Measurements from ENCODE around the gene ABI3BP.

The ABI3BP gene

GRCh38 chr3:100833483-100833882 lies 159.7 kb downstream of the ABI3BP start:
- no peak for DNase-seq (ENCODE audit: low read depth in 2 of 2)

- no peak for DNase-seq (ENCODE audit: low read depth in 2 of 2)
Observed at GRCh38 chr3:100831629-100832028, 161.6 kb downstream of the ABI3BP start.

GRCh38 chr3:100830931-100831330 lies 162.3 kb downstream of the ABI3BP start:
- DNase-seq (ENCODE audit: low read depth in 2 of 2), result no peak

GRCh38 chr3:100825574-100825973 lies 167.6 kb downstream of the ABI3BP start:
- DNase-seq (ENCODE audit: low read depth in 2 of 2), result no peak

- no peak for DNase-seq (ENCODE audit: low read depth in 2 of 2)
Observed at GRCh38 chr3:100815583-100815982, 177.6 kb downstream of the ABI3BP start.

GRCh38 chr3:100813828-100814227 lies 179.4 kb downstream of the ABI3BP start:
- DNase-seq (ENCODE audit: low read depth in 2 of 2), result no peak

- no peak for DNase-seq (ENCODE audit: low read depth in 2 of 2)
Observed at GRCh38 chr3:100811779-100812507, 181.3 kb downstream of the ABI3BP start.

- DNase-seq (ENCODE audit: low read depth in 2 of 2), result no peak
Observed at GRCh38 chr3:100810671-100811070, 182.6 kb downstream of the ABI3BP start.

- no peak for DNase-seq (ENCODE audit: low read depth in 2 of 2)
Observed at GRCh38 chr3:100804631-100805030, 188.6 kb downstream of the ABI3BP start.

- DNase-seq (ENCODE audit: low read depth in 2 of 2), result no peak
Observed at GRCh38 chr3:100803711-100804110, 189.5 kb downstream of the ABI3BP start.

- no peak for DNase-seq (ENCODE audit: low read depth in 2 of 2)
Observed at GRCh38 chr3:100802126-100802525, 191.1 kb downstream of the ABI3BP start.

- no peak for DNase-seq (ENCODE audit: low read depth in 2 of 2)
Observed at GRCh38 chr3:100798012-100798411, 195.2 kb downstream of the ABI3BP start.

- no peak for DNase-seq (ENCODE audit: low read depth in 2 of 2)
Observed at GRCh38 chr3:100796556-100796955, 196.7 kb downstream of the ABI3BP start.

GRCh38 chr3:100789579-100789978 lies 203.6 kb downstream of the ABI3BP start:
- no peak for DNase-seq (ENCODE audit: low read depth in 2 of 2)

GRCh38 chr3:100783619-100784018 lies 209.6 kb downstream of the ABI3BP start:
- no peak for DNase-seq (ENCODE audit: low read depth in 2 of 2)

- DNase-seq (ENCODE audit: low read depth in 2 of 2), result no peak
Observed at GRCh38 chr3:100782906-100783305, 210.3 kb downstream of the ABI3BP start.

GRCh38 chr3:100782348-100782747 lies 210.9 kb downstream of the ABI3BP start:
- no peak for DNase-seq (ENCODE audit: low read depth in 2 of 2)

GRCh38 chr3:100781301-100781700 lies 211.9 kb downstream of the ABI3BP start:
- no peak for DNase-seq (ENCODE audit: low read depth in 2 of 2)

GRCh38 chr3:100780071-100780622 lies 213.1 kb downstream of the ABI3BP start:
- DNase-seq (ENCODE audit: low read depth in 2 of 2), result no peak

GRCh38 chr3:100779480-100779879 lies 213.7 kb downstream of the ABI3BP start:
- no peak for DNase-seq (ENCODE audit: low read depth in 2 of 2)

GRCh38 chr3:100777271-100777670 lies 215.9 kb downstream of the ABI3BP start:
- no peak for DNase-seq (ENCODE audit: low read depth in 2 of 2)

GRCh38 chr3:100776746-100777145 lies 216.5 kb downstream of the ABI3BP start:
- no peak for DNase-seq (ENCODE audit: low read depth in 2 of 2)

- no peak for DNase-seq (ENCODE audit: low read depth in 2 of 2)
Observed at GRCh38 chr3:100776097-100776729, 217.0 kb downstream of the ABI3BP start.
